HTR-8/SVneo (cell line): ENCODE data around the gene DHX15.

Experiments used
- DNase-seq: peaks from one replicate; pipeline ENCODE4 v3.0.0; 2011; ENCODE audit warnings: low spot score, mixed read lengths; ENCODE audit not compliant: insufficient read length
- FAIRE-seq: peaks from 2 replicates; lab custom pipeline; 2011; peaks lifted over from hg19 to GRCh38; lab: Jason Lieb, UNC

Gene DHX15

DNA sequence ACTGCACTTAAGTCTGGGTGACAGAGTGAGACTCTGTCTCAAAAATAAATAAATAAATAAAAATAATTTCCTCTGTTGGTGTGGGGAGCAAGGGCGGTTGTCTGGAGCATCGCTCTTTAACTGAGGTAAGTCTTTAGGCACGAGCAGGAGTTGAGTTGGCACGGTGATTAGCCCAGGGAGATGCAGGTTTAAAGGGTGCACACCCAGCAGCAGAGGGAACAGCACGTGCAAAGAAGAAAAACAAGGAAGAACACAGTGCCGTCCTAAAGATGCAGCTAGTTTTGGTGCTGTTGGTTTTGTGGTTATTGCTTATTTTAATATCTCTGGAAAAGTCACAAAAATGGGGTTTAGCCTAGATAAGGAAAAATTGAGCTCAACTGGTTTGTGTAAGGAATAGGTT, 87.8 kb downstream of the DHX15 start:
- DNase-seq (no peak), FAIRE-seq (no peak)

- FAIRE-seq, result no peak
- DNase-seq, result no peak
These were observed 89.0 kb downstream of the DHX15 start for GRCh38 chr4:24495388-24495787.

DNA sequence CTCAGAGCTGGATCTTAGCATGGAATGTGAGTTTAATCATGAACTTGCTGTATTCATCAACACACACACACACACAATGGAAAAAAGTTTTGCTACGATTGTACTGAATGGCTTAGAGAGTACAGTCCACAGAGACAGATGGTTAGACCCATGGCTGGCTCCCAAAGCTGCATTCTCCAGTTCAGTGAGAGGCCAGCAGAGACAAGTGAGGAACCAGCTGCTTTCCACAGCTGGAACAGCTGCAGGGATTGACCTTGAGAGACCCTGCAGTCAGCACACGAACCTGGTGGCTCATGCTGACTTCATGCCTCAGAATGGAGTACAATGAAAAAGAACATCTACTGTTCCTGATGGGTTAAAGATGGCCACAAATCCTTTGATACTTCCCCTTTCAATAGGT, 94.5 kb downstream of the DHX15 start:
- DNase-seq (no peak), FAIRE-seq (no peak)

GRCh38 chr4:24488399-24489164, 95.8 kb downstream of the DHX15 start:
- DNase-seq, result peak; percentile 82
- peak; percentile 44 for FAIRE-seq

- FAIRE-seq (no peak), DNase-seq (no peak)
These were observed 101.5 kb downstream of the DHX15 start for GRCh38 chr4:24482871-24483270.

DNA sequence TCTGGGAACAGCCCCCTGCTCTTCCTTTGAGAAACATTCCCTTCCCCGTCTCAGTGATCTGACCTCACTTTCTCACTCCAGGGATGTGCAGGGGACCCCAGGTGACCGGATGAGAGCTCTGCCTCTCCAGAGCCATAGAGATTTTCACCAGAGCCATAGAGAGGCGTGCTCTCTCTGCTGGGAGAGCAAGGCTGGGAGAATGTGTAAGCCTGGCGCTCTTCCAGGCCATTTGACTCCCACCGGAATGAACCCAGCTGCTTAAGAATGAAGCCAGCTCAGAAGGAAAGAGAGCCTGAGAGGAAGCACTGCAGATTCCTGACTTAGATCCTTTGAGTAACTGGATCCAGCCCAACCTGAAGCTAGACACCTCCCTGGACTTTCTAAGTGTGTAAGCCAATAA, 106.4 kb downstream of the DHX15 start:
- peak; percentile 21 for DNase-seq
- FAIRE-seq, result no peak
